Neural cell (in vitro differentiated cells): ENCODE data around the gene OAS1. TPM values are rescaled to one million over a fixed set of nuclear protein-coding genes. Genes with fewer than 3 reads are reported as not detected.

Experiments
- H2AFZ ChIP-seq: fragments of 200-600, 300-800 bp; sonication (generic), shearing (Covaris generic); 2 replicates; pipeline ENCODE4 v1.6.0; 2014; ENCODE audit warnings: low read depth, mild to moderate bottlenecking, antibody characterized with exemption, low read length, moderate library complexity
- H3F3A ChIP-seq: fragments of 200-600 bp; shearing (Covaris generic); 2 replicates; pipeline ENCODE4 v1.6.1; 2016; ENCODE audit warnings: mild to moderate bottlenecking, moderate library complexity, mixed read lengths, antibody characterized with exemption, low read length; ENCODE audit not compliant: insufficient read depth, poor library complexity, severe bottlenecking
- H3K27ac ChIP-seq: fragments of 200-600, 300-800 bp; sonication (generic), shearing (Covaris generic); 2 replicates; pipeline ENCODE4 v1.5.1; 2014; ENCODE audit warnings: mild to moderate bottlenecking, low read length, moderate library complexity
- H3K27me3 ChIP-seq: fragments of 300-800, 200-600 bp; sonication (generic), shearing (Covaris generic); 2 replicates; pipeline ENCODE4 v1.6.0; 2014; ENCODE audit warnings: mild to moderate bottlenecking, low read depth, low read length, moderate library complexity; ENCODE audit not compliant: insufficient read depth
- H3K36me3 ChIP-seq: fragments of 300-800, 200-600 bp; sonication (generic), shearing (Covaris generic); 2 replicates; pipeline ENCODE4 v1.5.1; 2014; ENCODE audit warnings: mild to moderate bottlenecking, antibody characterized with exemption, low read length, moderate library complexity; ENCODE audit not compliant: insufficient read depth
- H3K4me2 ChIP-seq: fragments of 300-800, 200-600 bp; sonication (generic), shearing (Covaris generic); 2 replicates; pipeline ENCODE4 v1.6.0; 2014; ENCODE audit warnings: mild to moderate bottlenecking, low read length
- H3K4me3 ChIP-seq: fragments of 300-800, 200-600 bp; sonication (generic), shearing (Covaris generic); 2 replicates; pipeline ENCODE4 v1.5.1; 2014; ENCODE audit warnings: mild to moderate bottlenecking, low read length, moderate library complexity
- H3K79me2 ChIP-seq: fragments of 200-600 bp; shearing (Covaris generic); replicated peaks from 2 replicates; pipeline ENCODE4 v1.6.0; 2014; ENCODE audit warnings: mild to moderate bottlenecking, low read length, moderate library complexity; ENCODE audit not compliant: insufficient read depth
- H3K9ac ChIP-seq: fragments of 300-800, 200-600 bp; sonication (generic), shearing (Covaris generic); 2 replicates; pipeline ENCODE4 v1.6.1; 2016; ENCODE audit warnings: mild to moderate bottlenecking, low read length, mixed read lengths
- H3K9me2 ChIP-seq: fragments of 200-600 bp; shearing (Covaris generic); 2 replicates; pipeline ENCODE4 v1.6.1; 2016; ENCODE audit warnings: mild to moderate bottlenecking, low read length, mixed read lengths; ENCODE audit not compliant: insufficient read depth
- H3K9me3 ChIP-seq: fragments of 200-600, 300-800 bp; sonication (generic), shearing (Covaris generic); 2 replicates; pipeline ENCODE4 v1.6.1; 2016; ENCODE audit warnings: mild to moderate bottlenecking, mixed run types, low read length, moderate library complexity, mixed read lengths
- H4K20me1 ChIP-seq: fragments of 200-600 bp; shearing (Covaris generic); 2 replicates; pipeline ENCODE4 v1.6.1; 2016; ENCODE audit warnings: mild to moderate bottlenecking, mixed run types; ENCODE audit not compliant: insufficient read depth
- CTCF ChIP-seq: fragments of 450-650 bp; IDR thresholded peaks from 2 replicates; pipeline ENCODE4 v1.5.1; 2014; ENCODE audit warnings: antibody characterized with exemption, mild to moderate bottlenecking, moderate library complexity; ENCODE audit not compliant: poor library complexity, severe bottlenecking
- EP300 ChIP-seq: fragments of 450-650 bp; conservative IDR thresholded peaks from 2 replicates; pipeline ENCODE4 v1.6.1; 2014; ENCODE audit warnings: antibody characterized with exemption, mild to moderate bottlenecking, moderate library complexity; ENCODE audit not compliant: poor library complexity, severe bottlenecking
- EZH2 ChIP-seq: fragments of 200-600, 300-800 bp; shearing (Covaris generic), sonication (generic); IDR thresholded peaks from 2 replicates; pipeline ENCODE4 v1.6.1; 2014; ENCODE audit warnings: antibody characterized with exemption, low read length, borderline replicate concordance, mild to moderate bottlenecking; ENCODE audit not compliant: insufficient read depth, poor library complexity, severe bottlenecking
- MXI1 ChIP-seq: fragments of 450-650 bp; conservative IDR thresholded peaks from 2 replicates; pipeline ENCODE4 v1.6.1; 2014; ENCODE audit warnings: antibody characterized with exemption, mild to moderate bottlenecking; ENCODE audit not compliant: poor library complexity, severe bottlenecking
- POLR2AphosphoS5 ChIP-seq: IDR thresholded peaks from 2 replicates; pipeline ENCODE4 v1.6.1; 2012
- RAD21 ChIP-seq: fragments of 450-650 bp; conservative IDR thresholded peaks from 2 replicates; pipeline ENCODE4 v1.6.1; 2014; ENCODE audit warnings: antibody characterized with exemption, mild to moderate bottlenecking, moderate library complexity
- REST ChIP-seq: IDR thresholded peaks from 2 replicates; pipeline ENCODE4 v1.6.1; 2012; ENCODE audit warnings: borderline replicate concordance
- SMC3 ChIP-seq: fragments of 450-650 bp; conservative IDR thresholded peaks from 2 replicates; pipeline ENCODE4 v1.6.1; 2014; ENCODE audit warnings: antibody characterized with exemption, mild to moderate bottlenecking, moderate library complexity; ENCODE audit not compliant: poor library complexity
- TAF1 ChIP-seq: IDR thresholded peaks from 2 replicates; pipeline ENCODE4 v1.6.1; 2012; ENCODE audit warnings: low read depth
- polyA plus RNA-seq: library from polyadenylated mRNA; depleted of rRNA; stranded (reverse); fragments of >200 nt; gene quantifications from 2 replicates; pipeline ENCODE4 v1.2.3, GENCODE V29; 2014

The OAS1 gene
- polyA plus RNA-seq, 1 donor from 2014 or later: not detected

- H3K27me3 ChIP-seq: no peaks in the 10 kb centered on the region
- H3K9ac ChIP-seq: no peak overlapping the region
- no peak overlapping the region for H3K27ac ChIP-seq
- no peak overlapping the region for H3K4me2 ChIP-seq
- no peaks in the 10 kb centered on the region for H3K36me3 ChIP-seq
- no peak for TF ChIP-seq POLR2AphosphoS5
- TF ChIP-seq REST: no peak
- no peak for TF ChIP-seq EZH2
- TF ChIP-seq RAD21: no peak
- no peaks in the 10 kb centered on the region for H3F3A ChIP-seq
- no peaks in the 10 kb centered on the region for H3K9me3 ChIP-seq
- no peak overlapping the region for H3K4me3 ChIP-seq
- H4K20me1 ChIP-seq: no peaks in the 10 kb centered on the region
- no peaks in the 10 kb centered on the region for H3K9me2 ChIP-seq
- H3K79me2 ChIP-seq: no peaks in the 10 kb centered on the region
- no peak overlapping the region for H2AFZ ChIP-seq
Measured at GRCh38 chr12:112964067-112964670, 57.4 kb downstream of the OAS1 start.

GRCh38 chr12:112964915-112965314 is 58.2 kb downstream of the OAS1 start:
- Histone ChIP-seq H3K9ac (no peak overlapping the region), H3K9me2 (no peaks in the 10 kb centered on the region), H3K27me3 (no peaks in the 10 kb centered on the region), H3K9me3 (no peaks in the 10 kb centered on the region), H3K4me2 (no peak overlapping the region), H3K79me2 (no peaks in the 10 kb centered on the region), H2AFZ (no peak overlapping the region), H3F3A (no peaks in the 10 kb centered on the region), H3K36me3 (no peaks in the 10 kb centered on the region), H3K4me3 (no peak overlapping the region), H4K20me1 (no peaks in the 10 kb centered on the region), H3K27ac (no peak overlapping the region)
- TF ChIP-seq TAF1: no peak
- no peak for TF ChIP-seq POLR2AphosphoS5
- TF ChIP-seq EZH2: no peak
- TF ChIP-seq SMC3: no peak
- no peak for TF ChIP-seq RAD21
- TF ChIP-seq REST: no peak
- TF ChIP-seq CTCF: no peak
- TF ChIP-seq MXI1: no peak
- TF ChIP-seq EP300: no peak
